Neuronal stem cell (in vitro differentiated cells): ENCODE results near the gene SMAD5.

Source experiments
- DNase-seq: peaks from one replicate; pipeline ENCODE4 v3.0.0-alpha.2; 2013; ENCODE audit warnings: low spot score
- H2AFZ ChIP-seq: one replicate; pipeline ENCODE4 v1.6.1; 2013; ENCODE audit warnings: mild to moderate bottlenecking, low read length, inconsistent platforms
- H2AK5ac ChIP-seq: 2 replicates; pipeline ENCODE4 v1.6.1; 2013; ENCODE audit warnings: low read depth, mild to moderate bottlenecking, inconsistent platforms, low read length, moderate library complexity, mixed read lengths
- H2BK120ac ChIP-seq: 2 replicates; pipeline ENCODE4 v1.6.1; 2013; ENCODE audit warnings: low read depth, mild to moderate bottlenecking, inconsistent platforms, low read length, moderate library complexity, mixed read lengths
- H2BK12ac ChIP-seq: one replicate; pipeline ENCODE4 v1.6.1; 2013; ENCODE audit warnings: low read length, inconsistent platforms
- H2BK15ac ChIP-seq: 2 replicates; pipeline ENCODE4 v1.6.1; 2013; ENCODE audit warnings: mild to moderate bottlenecking, low read length, inconsistent platforms, mixed read lengths
- H2BK5ac ChIP-seq: one replicate; pipeline ENCODE4 v1.6.1; 2013; ENCODE audit warnings: inconsistent platforms, mild to moderate bottlenecking, low read length, moderate library complexity
- H3K14ac ChIP-seq: one replicate; pipeline ENCODE4 v1.6.1; 2013; ENCODE audit warnings: low read length, inconsistent platforms
- H3K18ac ChIP-seq: 2 replicates; pipeline ENCODE4 v1.6.1; 2013; ENCODE audit warnings: low read length, inconsistent platforms
- H3K23ac ChIP-seq: 2 replicates; pipeline ENCODE4 v1.6.1; 2013; ENCODE audit warnings: low read depth, mild to moderate bottlenecking, mixed read lengths, low read length, inconsistent platforms; ENCODE audit not compliant: poor library complexity
- H3K27ac ChIP-seq: replicated peaks from 3 replicates; pipeline ENCODE4 v1.5.1; 2013; ENCODE audit warnings: low read length, inconsistent platforms
- H3K27me3 ChIP-seq, 3 experiments: 2 replicates each; pipeline ENCODE4 v1.6.1; 2013; ENCODE audit warnings: low read length in 3 of 3, mild to moderate bottlenecking in 2 of 3, inconsistent platforms in 1 of 3, low read depth in 1 of 3, mixed read lengths in 1 of 3, moderate library complexity in 1 of 3; ENCODE audit not compliant: control insufficient read depth in 3 of 3, insufficient read depth in 3 of 3
- H3K36me3 ChIP-seq, 2 donors: replicated peaks in 1 of 2; 2 replicates each; pipeline ENCODE4 v1.6.1; 2013; ENCODE audit warnings: low read length in 2 of 2; ENCODE audit not compliant: control insufficient read depth in 2 of 2, insufficient read depth in 2 of 2
- H3K4ac ChIP-seq: 2 replicates; pipeline ENCODE4 v1.6.1; 2013; ENCODE audit warnings: inconsistent platforms, mild to moderate bottlenecking, low read length, moderate library complexity
- H3K4me1 ChIP-seq, 2 donors: 1 replicate in 1 of 2; 2 replicates in 1 of 2; pipeline ENCODE4 v1.6.1; 2013; ENCODE audit warnings: low read length in 2 of 2, low read depth in 1 of 2; ENCODE audit not compliant: control insufficient read depth in 2 of 2, insufficient read depth in 1 of 2
- H3K4me2 ChIP-seq: one replicate; pipeline ENCODE4 v1.6.1; 2013; ENCODE audit warnings: mild to moderate bottlenecking, low read length, inconsistent platforms; ENCODE audit not compliant: insufficient read depth, poor library complexity, severe bottlenecking
- H3K4me3 ChIP-seq, 2 donors: 2 replicates each; pipeline ENCODE4 v1.5.1; 2013; ENCODE audit warnings: low read length in 2 of 2, mild to moderate bottlenecking in 2 of 2, inconsistent platforms in 1 of 2, moderate library complexity in 1 of 2
- H3K79me1 ChIP-seq: one replicate; pipeline ENCODE4 v1.6.1; 2013; ENCODE audit warnings: low read depth, mild to moderate bottlenecking, inconsistent platforms, low read length, moderate library complexity
- H3K9ac ChIP-seq: one replicate; pipeline ENCODE4 v1.6.1; 2013; ENCODE audit warnings: mild to moderate bottlenecking, low read depth, low read length, inconsistent platforms; ENCODE audit not compliant: poor library complexity
- H3K9me3 ChIP-seq, 2 donors: replicated peaks in 1 of 2; 2 replicates each; pipeline versions ENCODE3 to v1.6.1; 2013; ENCODE audit warnings: low read length in 2 of 2, mild to moderate bottlenecking in 2 of 2, inconsistent platforms in 1 of 2, low read depth in 1 of 2, mixed read lengths in 1 of 2, moderate library complexity in 1 of 2; ENCODE audit not compliant: control insufficient read depth in 2 of 2, insufficient read depth in 1 of 2
- H4K8ac ChIP-seq: one replicate; pipeline ENCODE4 v1.6.1; 2013; ENCODE audit warnings: low read depth, mild to moderate bottlenecking, inconsistent platforms, low read length, moderate library complexity
- H4K91ac ChIP-seq: one replicate; pipeline ENCODE4 v1.6.1; 2013; ENCODE audit warnings: low read length, low read depth, mild to moderate bottlenecking, inconsistent platforms; ENCODE audit not compliant: poor library complexity
- WGBS, 2 donors: extraction: QIAGEN DNeasy Blood & Tissue Kit; methylation state at CpG; one replicate each; pipeline ENCODE4 v1.1.7; 2013; ENCODE audit warnings: missing lambda C conversion rate in 2 of 2, mixed read lengths in 1 of 2; ENCODE audit not compliant: insufficient read length in 2 of 2, insufficient replicate concordance in 1 of 2; ENCODE audit errors: extremely low coverage in 2 of 2; 5-methylcytosine and 5-hydroxymethylcytosine counted together

The SMAD5 gene

GRCh38 chr5:136094913-136095641 lies 37.6 kb upstream of the SMAD5 start:
- WGBS, 2 donors: no CpG with 5 or more reads among the region's 8 CpGs
- Histone ChIP-seq H3K4me2 (no peak overlapping the region), H3K4me1 (no peaks in the 10 kb centered on the region), H2BK15ac (no peak overlapping the region), H4K8ac (no peak overlapping the region), H3K79me1 (no peaks in the 10 kb centered on the region), H3K14ac (no peak overlapping the region), H2AFZ (no peak overlapping the region), H3K27me3 (peaks cover 0 to 14% (median 0%) of the 10 kb centered on the region in 3 experiments), H3K18ac (no peak overlapping the region), H3K9ac (no peak overlapping the region), H3K36me3 (no peaks in the 10 kb centered on the region), H2AK5ac (no peak overlapping the region), H3K9me3 (no peaks in the 10 kb centered on the region), H2BK5ac (no peak overlapping the region), H3K27ac (no peak overlapping the region), H2BK12ac (no peak overlapping the region), H3K23ac (no peak overlapping the region), H2BK120ac (no peak overlapping the region), H3K4me3 (no peak overlapping the region), H4K91ac (no peak overlapping the region), H3K4ac (no peak overlapping the region)
- no peak for DNase-seq

- Histone ChIP-seq H3K27me3 (peaks cover 0 to 4% (median 0%) of the 10 kb centered on the region in 3 experiments), H3K4me2 (no peak overlapping the region), H3K9me3 (no peaks in the 10 kb centered on the region), H3K9ac (no peak overlapping the region), H4K91ac (no peak overlapping the region), H3K4me3 (no peak overlapping the region), H3K14ac (no peak overlapping the region), H4K8ac (no peak overlapping the region), H2BK120ac (no peak overlapping the region), H3K27ac (no peak overlapping the region), H3K18ac (no peak overlapping the region), H3K4me1 (peaks cover 2 to 7% of the 10 kb centered on the region in 2 donors), H3K23ac (no peak overlapping the region), H3K79me1 (no peaks in the 10 kb centered on the region), H2BK15ac (no peak overlapping the region), H2AFZ (no peak overlapping the region), H2BK12ac (no peak overlapping the region), H3K4ac (no peak overlapping the region), H3K36me3 (no peaks in the 10 kb centered on the region), H2AK5ac (no peak overlapping the region), H2BK5ac (no peak overlapping the region)
- no peak for DNase-seq
- WGBS, 2 donors: no CpG with 5 or more reads among the region's 4 CpGs
These were observed 34.5 kb upstream of the SMAD5 start for GRCh38 chr5:136098176-136098575.

DNA sequence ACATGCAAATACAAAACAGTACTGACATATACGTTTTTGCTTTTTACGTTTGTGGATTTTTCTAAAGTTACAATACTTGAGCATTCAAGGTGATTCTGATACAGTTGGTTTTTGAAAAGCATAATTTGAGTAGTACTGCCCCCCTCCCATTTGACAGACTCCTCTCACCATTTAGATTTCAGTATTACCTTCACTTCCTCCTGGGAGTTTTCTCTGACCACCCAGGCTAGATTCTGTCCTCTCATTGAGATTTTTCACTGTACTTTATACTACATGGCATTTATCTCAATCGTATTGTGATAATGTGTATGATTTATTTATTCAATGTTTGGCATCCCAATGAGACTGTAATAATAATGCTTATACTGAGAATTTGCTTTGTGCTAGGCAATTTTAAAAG lies 32.8 kb upstream of the SMAD5 start:
- no CpG with 5 or more reads among the region's 3 CpGs for WGBS, 2 donors
- Histone ChIP-seq H3K79me1 (no peaks in the 10 kb centered on the region), H2BK15ac (no peak overlapping the region), H2BK12ac (no peak overlapping the region), H3K9ac (no peak overlapping the region), H3K4me2 (no peak overlapping the region), H4K8ac (no peak overlapping the region), H3K9me3 (no peaks in the 10 kb centered on the region), H4K91ac (no peak overlapping the region), H3K4me3 (no peak overlapping the region), H3K4me1 (peaks cover 7 to 18% of the 10 kb centered on the region in 2 donors), H3K36me3 (no peaks in the 10 kb centered on the region), H3K14ac (no peak overlapping the region), H3K18ac (no peak overlapping the region), H2AK5ac (no peak overlapping the region), H2BK120ac (no peak overlapping the region), H3K4ac (no peak overlapping the region), H3K23ac (no peak overlapping the region), H3K27me3 (peaks cover 0 to 4% (median 0%) of the 10 kb centered on the region in 3 experiments), H2BK5ac (no peak overlapping the region), H2AFZ (no peak overlapping the region), H3K27ac (no peak overlapping the region)
- DNase-seq: no peak

DNA sequence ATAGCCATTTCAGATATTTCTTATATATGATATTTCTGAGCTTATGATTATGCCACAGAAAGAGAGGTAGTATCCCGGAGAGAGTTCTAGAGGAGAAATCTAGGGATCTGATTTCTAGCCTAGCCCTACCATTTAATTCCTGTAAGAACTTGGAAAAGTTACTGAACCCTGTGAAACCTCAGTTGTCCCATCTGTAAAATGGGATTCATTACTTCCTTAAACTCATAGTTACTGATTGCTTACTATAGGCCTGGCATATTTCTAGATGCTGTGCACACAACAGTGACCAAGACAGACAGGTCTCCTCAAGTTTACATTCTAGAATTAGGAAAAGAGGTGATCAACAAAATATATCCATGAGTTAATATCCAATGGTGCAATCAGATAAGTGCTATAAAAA lies 30.8 kb upstream of the SMAD5 start:
- no peak overlapping the region for H3K14ac ChIP-seq
- no peaks in the 10 kb centered on the region for H3K9me3 ChIP-seq
- no peak overlapping the region for H2BK5ac ChIP-seq
- H3K27me3 ChIP-seq: no peaks in the 10 kb centered on the region
- no peak overlapping the region for H3K23ac ChIP-seq
- no peak overlapping the region for H3K4ac ChIP-seq
- H3K4me3 ChIP-seq: no peak overlapping the region
- peaks cover 7 to 18% of the 10 kb centered on the region in 2 donors for H3K4me1 ChIP-seq
- H2BK15ac ChIP-seq: no peak overlapping the region
- H2BK12ac ChIP-seq: no peak overlapping the region
- H3K18ac ChIP-seq: no peak overlapping the region
- H3K79me1 ChIP-seq: no peaks in the 10 kb centered on the region
- no peak overlapping the region for H2AK5ac ChIP-seq
- H3K4me2 ChIP-seq: no peak overlapping the region
- H3K9ac ChIP-seq: no peak overlapping the region
- H2AFZ ChIP-seq: no peak overlapping the region
- no peak overlapping the region for H2BK120ac ChIP-seq
- no peak overlapping the region for H4K91ac ChIP-seq
- H4K8ac ChIP-seq: no peak overlapping the region
- no peak for DNase-seq
- no CpG with 5 or more reads among the region's 1 CpG for WGBS, 2 donors
- H3K27ac ChIP-seq: no peak overlapping the region
- H3K36me3 ChIP-seq: no peaks in the 10 kb centered on the region
